ENCODE data around the gene TMPRSS5.

The TMPRSS5 gene

GRCh38 chr11:113730887-113731726, 25.0 kb upstream of the TMPRSS5 start:
- H3K4me1 ChIP-seq (ENCODE audit: insufficient read depth, poor library complexity, severe bottlenecking) = no peaks in the 10 kb centered on the region
- H3K27ac ChIP-seq (ENCODE audit: poor library complexity, severe bottlenecking) = no peak overlapping the region
- peaks cover 34% of the 10 kb centered on the region for H3K36me3 ChIP-seq (ENCODE audit: low read depth)
- no peak for DNase-seq (ENCODE audit: low spot score)
- H3K27me3 ChIP-seq (ENCODE audit: insufficient read depth, poor library complexity, severe bottlenecking) = no peaks in the 10 kb centered on the region
- H3K4me3 ChIP-seq (ENCODE audit: severe bottlenecking) = no peak overlapping the region
- TF ChIP-seq, protein P1, sequence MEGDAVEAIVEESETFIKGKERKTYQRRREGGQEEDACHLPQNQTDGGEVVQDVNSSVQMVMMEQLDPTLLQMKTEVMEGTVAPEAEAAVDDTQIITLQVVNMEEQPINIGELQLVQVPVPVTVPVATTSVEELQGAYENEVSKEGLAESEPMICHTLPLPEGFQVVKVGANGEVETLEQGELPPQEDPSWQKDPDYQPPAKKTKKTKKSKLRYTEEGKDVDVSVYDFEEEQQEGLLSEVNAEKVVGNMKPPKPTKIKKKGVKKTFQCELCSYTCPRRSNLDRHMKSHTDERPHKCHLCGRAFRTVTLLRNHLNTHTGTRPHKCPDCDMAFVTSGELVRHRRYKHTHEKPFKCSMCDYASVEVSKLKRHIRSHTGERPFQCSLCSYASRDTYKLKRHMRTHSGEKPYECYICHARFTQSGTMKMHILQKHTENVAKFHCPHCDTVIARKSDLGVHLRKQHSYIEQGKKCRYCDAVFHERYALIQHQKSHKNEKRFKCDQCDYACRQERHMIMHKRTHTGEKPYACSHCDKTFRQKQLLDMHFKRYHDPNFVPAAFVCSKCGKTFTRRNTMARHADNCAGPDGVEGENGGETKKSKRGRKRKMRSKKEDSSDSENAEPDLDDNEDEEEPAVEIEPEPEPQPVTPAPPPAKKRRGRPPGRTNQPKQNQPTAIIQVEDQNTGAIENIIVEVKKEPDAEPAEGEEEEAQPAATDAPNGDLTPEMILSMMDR (IDR thresholded peaks at IDR 0.05; ENCODE audit: poor library complexity, severe bottlenecking) = peak; percentile 75
- no peaks in the 10 kb centered on the region for H3K9me3 ChIP-seq (ENCODE audit: severe bottlenecking)
- peak; percentile 79 for ATAC-seq (ENCODE audit: low read depth)

DNA sequence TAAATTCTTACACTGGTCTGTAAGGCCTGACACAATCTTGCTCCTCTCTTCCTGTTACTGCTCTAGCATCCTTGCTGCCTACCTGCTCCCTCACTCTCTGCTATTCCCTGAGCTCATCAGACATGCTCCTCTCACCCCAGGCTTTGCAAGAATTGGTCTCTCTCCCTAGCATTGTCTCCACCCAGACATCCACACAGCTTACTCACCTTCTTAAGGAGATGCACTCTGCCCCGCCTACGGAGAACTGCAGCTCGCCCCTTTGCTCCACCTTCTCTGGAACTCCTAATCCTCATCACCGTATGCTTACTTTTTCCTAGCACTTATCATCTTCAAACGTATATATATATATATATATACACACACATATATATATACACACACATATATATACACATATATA, 23.3 kb upstream of the TMPRSS5 start:
- Histone ChIP-seq H3K36me3 (ENCODE audit: low read depth) (peaks cover 19% of the 10 kb centered on the region), H3K4me3 (ENCODE audit: severe bottlenecking) (no peak overlapping the region), H3K9me3 (ENCODE audit: severe bottlenecking) (no peaks in the 10 kb centered on the region), H3K27ac (ENCODE audit: poor library complexity, severe bottlenecking) (no peak overlapping the region), H3K27me3 (ENCODE audit: insufficient read depth, poor library complexity, severe bottlenecking) (no peaks in the 10 kb centered on the region), H3K4me1 (ENCODE audit: insufficient read depth, poor library complexity, severe bottlenecking) (no peaks in the 10 kb centered on the region)
- TF ChIP-seq, protein P1 (IDR thresholded peaks at IDR 0.05; ENCODE audit: poor library complexity, severe bottlenecking) = no peak
- ATAC-seq (ENCODE audit: low read depth) (peak; percentile 61; the same call in 1 of the 3 replicates), DNase-seq (ENCODE audit: low spot score) (no peak)

GRCh38 chr11:113728814-113729213, 22.7 kb upstream of the TMPRSS5 start:
- H3K4me3 ChIP-seq (ENCODE audit: severe bottlenecking) = no peak overlapping the region
- no peak for ATAC-seq (ENCODE audit: low read depth)
- no peaks in the 10 kb centered on the region for H3K9me3 ChIP-seq (ENCODE audit: severe bottlenecking)
- no peaks in the 10 kb centered on the region for H3K4me1 ChIP-seq (ENCODE audit: insufficient read depth, poor library complexity, severe bottlenecking)
- peaks cover 13% of the 10 kb centered on the region for H3K36me3 ChIP-seq (ENCODE audit: low read depth)
- no peak overlapping the region for H3K27ac ChIP-seq (ENCODE audit: poor library complexity, severe bottlenecking)
- TF ChIP-seq, protein P1 (IDR thresholded peaks at IDR 0.05; ENCODE audit: poor library complexity, severe bottlenecking) = no peak
- DNase-seq (ENCODE audit: low spot score) = no peak
- no peaks in the 10 kb centered on the region for H3K27me3 ChIP-seq (ENCODE audit: insufficient read depth, poor library complexity, severe bottlenecking)

- Histone ChIP-seq H3K4me3 (ENCODE audit: severe bottlenecking) (no peak overlapping the region), H3K27ac (ENCODE audit: poor library complexity, severe bottlenecking) (no peak overlapping the region), H3K36me3 (ENCODE audit: low read depth) (no peaks in the 10 kb centered on the region), H3K9me3 (ENCODE audit: severe bottlenecking) (no peaks in the 10 kb centered on the region), H3K4me1 (ENCODE audit: insufficient read depth, poor library complexity, severe bottlenecking) (peaks cover 8% of the 10 kb centered on the region), H3K27me3 (ENCODE audit: insufficient read depth, poor library complexity, severe bottlenecking) (no peaks in the 10 kb centered on the region)
- TF ChIP-seq, protein P1 (IDR thresholded peaks at IDR 0.05; ENCODE audit: poor library complexity, severe bottlenecking) = no peak
- ATAC-seq (ENCODE audit: low read depth) = no peak
- no peak for DNase-seq (ENCODE audit: low spot score)
Measured at GRCh38 chr11:113725913-113726312, 19.8 kb upstream of the TMPRSS5 start.

DNA sequence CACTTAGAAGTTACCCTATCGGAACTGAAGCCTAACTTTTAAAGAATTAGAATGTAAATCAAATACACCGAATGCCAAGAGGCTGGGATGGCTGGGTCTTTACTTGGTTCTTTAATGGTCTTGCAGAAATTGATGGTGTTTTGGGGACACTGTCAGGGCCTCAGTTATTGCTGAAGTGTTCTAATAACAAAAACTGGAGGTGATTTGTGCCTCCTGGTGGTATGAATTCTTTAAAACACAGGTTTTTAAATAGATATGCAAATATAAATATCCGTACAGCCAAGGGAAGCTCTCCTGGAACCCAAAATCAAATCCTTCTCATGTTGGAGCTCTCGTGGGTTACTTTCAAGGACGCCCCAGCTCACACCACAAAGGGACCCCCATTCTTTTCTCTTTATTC, 19.3 kb upstream of the TMPRSS5 start:
- DNase-seq (ENCODE audit: low spot score) = no peak
- TF ChIP-seq, protein P1 (IDR thresholded peaks at IDR 0.05; ENCODE audit: poor library complexity, severe bottlenecking) = no peak

More for the DNA sequence above, 19.3 kb upstream of the TMPRSS5 start:
- Histone ChIP-seq H3K27ac (ENCODE audit: poor library complexity, severe bottlenecking) (no peak overlapping the region), H3K27me3 (ENCODE audit: insufficient read depth, poor library complexity, severe bottlenecking) (no peaks in the 10 kb centered on the region), H3K36me3 (ENCODE audit: low read depth) (no peaks in the 10 kb centered on the region), H3K4me3 (ENCODE audit: severe bottlenecking) (no peak overlapping the region), H3K4me1 (ENCODE audit: insufficient read depth, poor library complexity, severe bottlenecking) (peaks cover 8% of the 10 kb centered on the region), H3K9me3 (ENCODE audit: severe bottlenecking) (no peaks in the 10 kb centered on the region)
- no peak for ATAC-seq (ENCODE audit: low read depth)
